GM21717 (cell line): Measurements from ENCODE around the gene FZR1.

Experiments used
- ATAC-seq: cut with Tn5 transposase; IDR thresholded peaks from one replicate; pipeline ENCODE4 v1.9.1; 2021; ENCODE audit warnings: mild to moderate bottlenecking, moderate library complexity; ENCODE audit not compliant: unreplicated experiment

FZR1 gene

GRCh38 chr19:3505598-3506383 is at the start of gene FZR1:
Gene FZR1 (plus strand): TSS chr19:3506311. CDS start chr19:3522990, 16,679 bp downstream.
- peak; percentile 66 for ATAC-seq

GRCh38 chr19:3456925-3457527 is 49.1 kb upstream of the FZR1 start:
- no peak for ATAC-seq

GRCh38 chr19:3457528-3458228 is 48.4 kb upstream of the FZR1 start:
- ATAC-seq: no peak

GRCh38 chr19:3458229-3459088 is 47.7 kb upstream of the FZR1 start:
- no peak for ATAC-seq

- no peak for ATAC-seq
Observed at GRCh38 chr19:3459089-3459881, 46.8 kb upstream of the FZR1 start.

- ATAC-seq: no peak
Observed at GRCh38 chr19:3459965-3460582, 46.0 kb upstream of the FZR1 start.

- ATAC-seq: no peak
Observed at GRCh38 chr19:3462991-3463713, 43.0 kb upstream of the FZR1 start.

GRCh38 chr19:3463714-3464586 is 42.2 kb upstream of the FZR1 start:
- ATAC-seq: no peak

- ATAC-seq: no peak
Observed at GRCh38 chr19:3464587-3465235, 41.4 kb upstream of the FZR1 start.

- no peak for ATAC-seq
Observed at GRCh38 chr19:3465552-3465951, 40.6 kb upstream of the FZR1 start.

- ATAC-seq: no peak
Observed at GRCh38 chr19:3466635-3467034, 39.5 kb upstream of the FZR1 start.

GRCh38 chr19:3467437-3468198 is 38.5 kb upstream of the FZR1 start:
- ATAC-seq: no peak

GRCh38 chr19:3468211-3468610 is 37.9 kb upstream of the FZR1 start:
- ATAC-seq: no peak

GRCh38 chr19:3469638-3470499 is 36.2 kb upstream of the FZR1 start:
- ATAC-seq: no peak

GRCh38 chr19:3470500-3471128 is 35.5 kb upstream of the FZR1 start:
- ATAC-seq: no peak
